ENCODE measurements around the gene PHF12.
"Not testable (repeated sequence)": the region's sequence is repeated elsewhere in the genome, so short reads cannot be mapped to it uniquely, and the experiment has no call there.

GRCh38 chr17:28903546-28903841, 47.8 kb downstream of the PHF12 start:
- not testable (repeated sequence) for TF ChIP-seq POLR2A, CTCF (IDR thresholded peaks at IDR 0.05)

Measured in upper lobe of left lung (tissue), 4 donors.